ENCODE data around the gene PGAP6. TPM values are rescaled to one million over a fixed set of nuclear protein-coding genes. Genes with fewer than 3 reads are reported as not detected.

PGAP6 gene, protein sequence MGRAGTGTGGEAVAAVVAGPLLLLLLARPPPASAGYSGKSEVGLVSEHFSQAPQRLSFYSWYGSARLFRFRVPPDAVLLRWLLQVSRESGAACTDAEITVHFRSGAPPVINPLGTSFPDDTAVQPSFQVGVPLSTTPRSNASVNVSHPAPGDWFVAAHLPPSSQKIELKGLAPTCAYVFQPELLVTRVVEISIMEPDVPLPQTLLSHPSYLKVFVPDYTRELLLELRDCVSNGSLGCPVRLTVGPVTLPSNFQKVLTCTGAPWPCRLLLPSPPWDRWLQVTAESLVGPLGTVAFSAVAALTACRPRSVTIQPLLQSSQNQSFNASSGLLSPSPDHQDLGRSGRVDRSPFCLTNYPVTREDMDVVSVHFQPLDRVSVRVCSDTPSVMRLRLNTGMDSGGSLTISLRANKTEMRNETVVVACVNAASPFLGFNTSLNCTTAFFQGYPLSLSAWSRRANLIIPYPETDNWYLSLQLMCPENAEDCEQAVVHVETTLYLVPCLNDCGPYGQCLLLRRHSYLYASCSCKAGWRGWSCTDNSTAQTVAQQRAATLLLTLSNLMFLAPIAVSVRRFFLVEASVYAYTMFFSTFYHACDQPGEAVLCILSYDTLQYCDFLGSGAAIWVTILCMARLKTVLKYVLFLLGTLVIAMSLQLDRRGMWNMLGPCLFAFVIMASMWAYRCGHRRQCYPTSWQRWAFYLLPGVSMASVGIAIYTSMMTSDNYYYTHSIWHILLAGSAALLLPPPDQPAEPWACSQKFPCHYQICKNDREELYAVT
- total RNA-seq = 77.7 and 108 TPM in 2 replicates

DNA sequence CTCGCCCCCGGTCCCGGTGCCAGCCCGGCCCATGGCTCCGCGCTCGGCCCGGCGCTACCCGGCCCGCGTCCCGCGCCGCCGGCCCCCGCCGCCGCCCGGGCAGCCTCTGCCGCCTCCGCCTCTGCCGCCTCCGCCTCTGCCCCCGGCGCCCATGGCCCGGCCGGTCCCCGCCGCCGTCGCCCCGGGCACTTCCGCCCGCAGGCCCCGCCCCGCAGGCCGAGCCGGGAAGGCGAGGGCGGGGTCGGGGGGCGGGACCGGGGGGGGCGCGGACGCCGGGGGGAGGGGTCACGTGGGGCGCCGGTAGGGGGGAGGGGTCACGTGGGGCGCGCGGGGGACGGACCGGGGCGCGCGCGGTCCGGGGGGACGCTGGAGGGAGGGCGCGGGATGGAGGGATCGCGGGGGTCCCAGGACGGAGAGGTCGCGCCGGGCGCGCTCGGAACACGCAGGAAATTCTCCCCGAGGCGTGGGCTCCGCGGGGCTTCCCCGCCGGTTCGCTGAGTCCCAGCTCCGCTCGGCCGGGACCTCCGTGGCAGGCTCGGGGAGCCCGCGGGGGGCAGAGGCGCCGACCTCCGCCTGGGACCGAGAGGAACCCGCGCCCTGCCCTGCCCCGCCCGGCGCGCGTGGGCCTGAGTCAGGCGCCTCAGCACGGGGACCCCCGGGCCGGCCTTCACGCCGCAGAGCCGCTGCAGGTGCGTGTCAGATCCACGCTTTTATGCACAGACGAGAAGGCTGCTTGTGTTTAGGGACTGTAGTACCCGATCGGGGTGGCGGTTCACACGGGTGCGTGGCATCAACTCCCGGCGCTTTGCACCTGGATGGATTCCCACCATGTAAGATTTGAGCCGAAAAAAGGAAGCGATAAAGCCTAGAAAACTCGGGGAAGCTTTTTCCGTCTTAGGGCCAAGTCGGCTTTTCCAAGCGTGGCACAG is at the start of gene PGAP6:
Gene PGAP6 (minus strand): TSS at position 190 of the 929 bp plus-strand sequence. CDS start 157 bp downstream, at position 33.

DNA sequence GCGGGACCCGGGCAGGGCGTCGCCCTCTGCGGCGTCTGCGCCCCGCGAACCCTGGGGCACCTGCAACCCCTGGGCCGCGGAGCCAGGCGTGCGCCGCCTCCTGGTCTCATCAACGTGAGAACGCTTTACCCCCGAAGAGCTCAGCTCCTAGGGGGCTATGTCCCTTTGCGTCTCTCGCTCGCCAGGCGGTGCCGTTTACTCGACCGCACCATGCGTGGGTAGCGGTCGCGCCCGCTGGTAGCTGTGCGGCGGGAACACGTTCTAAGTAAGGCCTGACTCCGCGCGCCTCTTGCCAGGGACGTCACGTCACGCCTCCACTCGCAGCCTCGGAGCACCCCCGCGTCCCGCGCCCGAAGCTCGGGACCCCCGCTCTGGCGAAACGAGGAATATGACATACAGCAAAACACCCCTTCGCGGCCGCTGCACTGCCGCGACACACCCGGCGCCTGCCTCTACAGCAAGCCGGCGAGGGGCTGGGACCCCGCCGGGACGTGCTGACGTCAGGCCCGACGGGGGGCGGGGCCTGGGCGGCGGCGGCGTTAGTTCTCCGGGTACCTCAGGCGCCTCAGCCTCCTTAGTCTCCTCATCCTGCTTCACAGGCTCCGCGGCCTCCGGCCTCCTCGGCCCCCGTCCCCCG is 43.4 kb upstream of the PGAP6 start, which contains the start of gene RAB11FIP3:
Gene RAB11FIP3 (plus strand): TSS at position 568 of the 637 bp plus-strand sequence. CDS start 358 bp downstream, outside the sequence.

GRCh38 chr16:401468-402348 is 19.9 kb upstream of the PGAP6 start, which contains the start of gene DECR2:
Gene DECR2, plus strand, starts transcription at chr16:401885. Its CDS starts 79 bp downstream, at chr16:401964.

DNA sequence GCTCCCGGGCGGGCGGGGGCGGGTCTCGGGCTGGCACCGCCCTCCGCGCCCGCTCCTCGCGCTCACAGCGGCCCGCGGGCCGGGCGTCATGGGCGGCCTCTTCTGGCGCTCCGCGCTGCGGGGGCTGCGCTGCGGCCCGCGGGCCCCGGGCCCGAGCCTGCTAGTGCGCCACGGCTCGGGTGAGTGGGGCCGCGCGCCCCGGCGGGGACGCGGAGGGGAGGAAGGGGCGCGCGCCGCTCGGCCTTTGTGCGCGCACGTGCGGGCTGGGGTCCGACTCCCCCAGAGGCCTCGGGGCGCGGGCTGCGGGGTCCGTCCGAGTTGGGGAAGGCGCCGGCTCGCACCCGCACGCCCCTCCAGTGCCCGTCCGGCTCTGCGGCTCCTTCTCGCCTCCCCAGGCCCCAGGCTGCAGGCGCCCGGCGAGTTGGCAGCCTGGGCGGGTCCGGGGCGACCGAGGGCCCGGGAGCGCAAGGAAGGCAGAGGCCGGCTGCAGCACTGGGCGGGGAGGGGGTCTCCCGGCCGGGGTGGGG is 15.4 kb upstream of the PGAP6 start, which contains the start of gene NME4:
Gene NME4 (plus strand): TSS at position 65 of the 527 bp plus-strand sequence. CDS start 24 bp downstream, at position 89.

DNA sequence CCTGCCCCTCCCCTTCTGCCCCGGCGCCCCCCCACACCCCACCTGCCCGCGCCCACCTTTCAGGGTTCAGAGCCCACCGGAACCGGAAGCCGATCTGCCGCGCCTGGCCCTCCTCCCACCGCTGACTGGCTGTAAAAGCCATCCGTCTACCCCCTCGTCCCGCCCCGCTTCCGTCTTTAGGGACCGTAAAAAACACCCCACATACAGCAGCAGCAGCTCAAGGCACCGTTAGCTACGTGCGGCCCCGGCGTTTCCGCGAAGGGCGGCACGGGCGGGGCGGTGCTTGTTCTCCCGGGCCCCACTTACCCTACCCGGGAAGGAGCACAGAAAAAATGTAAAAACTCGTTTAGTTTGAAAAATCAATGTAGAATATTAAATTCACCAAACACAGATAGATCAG is 11.3 kb downstream of the PGAP6 start, which contains the start of gene MRPL28:
Gene MRPL28 (minus strand): TSS at position 96 of the 400 bp plus-strand sequence. CDS start 320 bp downstream, outside the sequence.

DNA sequence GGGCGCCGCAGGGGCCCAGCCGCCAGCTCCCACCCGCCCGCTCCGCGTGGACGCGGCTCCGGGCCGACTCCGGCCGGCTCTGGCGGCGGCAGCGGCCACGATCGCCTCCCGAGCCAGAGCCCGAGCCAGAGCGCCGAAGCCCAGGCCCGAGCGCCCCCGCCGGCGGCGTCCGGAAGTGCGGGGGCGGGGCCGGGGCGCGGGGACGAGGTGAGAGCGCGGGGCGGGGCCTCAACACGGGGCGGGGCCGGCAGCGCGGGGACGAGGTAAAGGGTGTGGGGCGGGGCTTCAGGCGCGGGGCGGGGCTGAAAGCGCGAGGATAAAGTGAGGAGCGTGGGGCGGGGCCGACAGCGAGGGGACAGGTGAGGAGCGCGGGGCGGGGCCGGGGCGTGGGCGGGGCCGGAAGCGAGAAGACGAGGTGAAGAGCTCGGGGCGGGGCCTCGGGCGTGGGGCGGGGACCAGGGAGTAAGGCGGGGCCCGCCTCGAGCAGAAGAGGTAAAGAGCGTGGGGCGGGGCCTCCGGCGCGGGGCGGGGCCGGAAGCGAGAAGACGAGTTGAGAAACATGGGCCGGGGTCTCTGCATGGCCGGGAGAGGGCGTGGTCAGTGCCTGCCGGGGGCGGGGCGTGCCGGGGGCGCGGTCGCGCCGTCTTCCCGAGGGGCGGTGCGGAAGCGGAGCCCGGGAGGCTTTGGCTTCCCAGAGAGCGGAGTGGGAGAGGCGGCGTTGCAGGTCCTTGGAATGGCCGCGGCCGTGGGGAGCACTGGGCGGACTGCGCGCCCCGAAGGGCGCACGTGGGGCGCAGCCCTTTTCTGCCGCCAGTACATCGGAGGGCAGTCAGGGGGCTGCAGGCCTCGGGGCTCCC is 29.0 kb downstream of the PGAP6 start, which contains the start of gene AXIN1:
Gene AXIN1 (minus strand): TSS at position 177 of the 857 bp plus-strand sequence. CDS start 5,698 bp downstream, outside the sequence.

Other genes with a start within 250 kb of the PGAP6 start
- 7.1 and 9.0 TPM in 2 replicates for gene NPRL3, start 243.3 kb downstream of the PGAP6 start, total RNA-seq
- gene HBZ, start 229.3 kb downstream of the PGAP6 start, total RNA-seq = not detected in 2 replicates
- not detected in 2 replicates for gene HBM, start 216.0 kb downstream of the PGAP6 start, total RNA-seq
- not detected in 2 replicates for gene HBA2, start 209.1 kb downstream of the PGAP6 start, total RNA-seq
- not detected in 2 replicates for gene HBA1, start 205.3 kb downstream of the PGAP6 start, total RNA-seq
- gene HBQ1, start 201.5 kb downstream of the PGAP6 start, total RNA-seq = not detected in 2 replicates
- gene LUC7L, start 152.5 kb downstream of the PGAP6 start, total RNA-seq = 31.3 and 31.8 TPM in 2 replicates
- 49.4 and 63.2 TPM in 2 replicates for gene FAM234A, start 147.2 kb downstream of the PGAP6 start, total RNA-seq
- gene RGS11, start 106.0 kb downstream of the PGAP6 start, total RNA-seq = 2.7 and 5.0 TPM in 2 replicates
- gene ARHGDIG, start 101.4 kb downstream of the PGAP6 start, total RNA-seq = 0.37 and 0.66 TPM in 2 replicates
- gene PDIA2, start 98.8 kb downstream of the PGAP6 start, total RNA-seq = 0.79 and 0.93 TPM in 2 replicates
- gene AXIN1, start 29.3 kb downstream of the PGAP6 start, total RNA-seq = 14.4 and 16.9 TPM in 2 replicates
- 79.5 and 91.3 TPM in 2 replicates for gene MRPL28, start 11.4 kb downstream of the PGAP6 start, total RNA-seq
- gene NME4, start 15.2 kb upstream of the PGAP6 start, total RNA-seq = 61.1 and 67.6 TPM in 2 replicates
- 8.5 and 10.4 TPM in 2 replicates for gene DECR2, start 19.9 kb upstream of the PGAP6 start, total RNA-seq
- 25.4 and 26.5 TPM in 2 replicates for gene RAB11FIP3, start 43.7 kb upstream of the PGAP6 start, total RNA-seq
- 15.8 and 20.6 TPM in 2 replicates for gene CAPN15, start 145.7 kb upstream of the PGAP6 start, total RNA-seq
- not detected in 2 replicates for gene PRR35, start 178.4 kb upstream of the PGAP6 start, total RNA-seq
- gene NHLRC4, start 185.0 kb upstream of the PGAP6 start, total RNA-seq = 1.7 and 2.6 TPM in 2 replicates
- 22.5 TPM in 2 replicates for gene PIGQ, start 188.0 kb upstream of the PGAP6 start, total RNA-seq
- 8.3 and 10.0 TPM in 2 replicates for gene RAB40C, start 208.1 kb upstream of the PGAP6 start, total RNA-seq
- 0.12 and 0.13 TPM in 2 replicates for gene WFIKKN1, start 249.0 kb upstream of the PGAP6 start, total RNA-seq

All from aortic smooth muscle cell (primary cell).